ENCODE data around the gene NEDD4L. TPM values are rescaled to one million over a fixed set of nuclear protein-coding genes. Genes with fewer than 3 reads are reported as not detected.

Gene NEDD4L
- total and polyA plus RNA-seq, 4 donors = 40.2 to 308 (median 148) TPM

DNA sequence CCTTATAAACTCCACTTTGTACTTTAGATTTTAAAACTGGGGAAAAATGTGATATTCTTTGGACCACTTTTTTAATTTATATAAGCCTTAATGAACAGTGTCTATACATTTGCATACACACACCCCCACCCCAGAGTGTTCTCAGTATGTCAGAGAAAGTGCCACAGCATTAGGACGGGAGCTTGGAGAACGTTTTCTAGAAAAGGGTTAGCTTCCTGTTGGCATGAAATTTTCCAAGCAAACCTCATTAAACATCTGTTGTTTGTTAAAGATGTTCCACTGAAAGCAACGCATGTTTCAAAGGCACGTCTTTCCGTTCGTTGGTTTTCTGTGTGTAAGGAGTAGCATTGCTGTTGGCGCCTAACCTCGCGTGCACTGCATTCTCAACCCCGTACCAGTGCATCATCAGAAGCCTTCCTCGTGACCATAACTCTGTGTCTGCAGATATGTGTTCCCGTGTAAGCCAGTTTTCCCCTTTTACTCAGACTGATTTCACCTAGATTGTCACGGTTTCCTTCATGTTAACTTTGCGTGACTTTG lies 356.4 kb downstream of the NEDD4L start:
- DNase-seq = peak in 2 of 3 donors; percentile 59 to 66
- Histone ChIP-seq H3K4me3 (no peak overlapping the region), H3K9ac (ENCODE audit: insufficient read depth in 1 of 2, low read length in 2 of 2) (no peak overlapping the region), H3K27me3 (ENCODE audit: control insufficient read depth in 3 of 3, insufficient read depth in 3 of 3, low read length in 2 of 3) (no peaks in the 10 kb centered on the region), H3K4me1 (ENCODE audit: control insufficient read depth in 5 of 5, insufficient read depth in 5 of 5, low read length in 5 of 5) (peaks cover 0 to 23% (median 9%) of the 10 kb centered on the region in 5 donors), H3K36me3 (ENCODE audit: control insufficient read depth in 4 of 4, insufficient read depth in 4 of 4, low read length in 4 of 4) (peaks cover 0 to 14% (median 5%) of the 10 kb centered on the region in 4 donors), H3K9me3 (ENCODE audit: control insufficient read depth in 4 of 4, insufficient read depth in 3 of 4, low read length in 3 of 4) (no peaks in the 10 kb centered on the region), H3K27ac (ENCODE audit: low read depth in 1 of 2, low read length in 1 of 2) (no peak overlapping the region)
- TF ChIP-seq, protein P1, sequence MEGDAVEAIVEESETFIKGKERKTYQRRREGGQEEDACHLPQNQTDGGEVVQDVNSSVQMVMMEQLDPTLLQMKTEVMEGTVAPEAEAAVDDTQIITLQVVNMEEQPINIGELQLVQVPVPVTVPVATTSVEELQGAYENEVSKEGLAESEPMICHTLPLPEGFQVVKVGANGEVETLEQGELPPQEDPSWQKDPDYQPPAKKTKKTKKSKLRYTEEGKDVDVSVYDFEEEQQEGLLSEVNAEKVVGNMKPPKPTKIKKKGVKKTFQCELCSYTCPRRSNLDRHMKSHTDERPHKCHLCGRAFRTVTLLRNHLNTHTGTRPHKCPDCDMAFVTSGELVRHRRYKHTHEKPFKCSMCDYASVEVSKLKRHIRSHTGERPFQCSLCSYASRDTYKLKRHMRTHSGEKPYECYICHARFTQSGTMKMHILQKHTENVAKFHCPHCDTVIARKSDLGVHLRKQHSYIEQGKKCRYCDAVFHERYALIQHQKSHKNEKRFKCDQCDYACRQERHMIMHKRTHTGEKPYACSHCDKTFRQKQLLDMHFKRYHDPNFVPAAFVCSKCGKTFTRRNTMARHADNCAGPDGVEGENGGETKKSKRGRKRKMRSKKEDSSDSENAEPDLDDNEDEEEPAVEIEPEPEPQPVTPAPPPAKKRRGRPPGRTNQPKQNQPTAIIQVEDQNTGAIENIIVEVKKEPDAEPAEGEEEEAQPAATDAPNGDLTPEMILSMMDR (IDR thresholded peaks at IDR 0.05; ENCODE audit: control extremely low read depth, extremely low read depth) = no peak
- ATAC-seq (ENCODE audit: insufficient read depth, low FRiP score) = no peak
- 78 to 86% methylated on average over 14 of the region's 14 CpGs for WGBS, 2 donors

DNA sequence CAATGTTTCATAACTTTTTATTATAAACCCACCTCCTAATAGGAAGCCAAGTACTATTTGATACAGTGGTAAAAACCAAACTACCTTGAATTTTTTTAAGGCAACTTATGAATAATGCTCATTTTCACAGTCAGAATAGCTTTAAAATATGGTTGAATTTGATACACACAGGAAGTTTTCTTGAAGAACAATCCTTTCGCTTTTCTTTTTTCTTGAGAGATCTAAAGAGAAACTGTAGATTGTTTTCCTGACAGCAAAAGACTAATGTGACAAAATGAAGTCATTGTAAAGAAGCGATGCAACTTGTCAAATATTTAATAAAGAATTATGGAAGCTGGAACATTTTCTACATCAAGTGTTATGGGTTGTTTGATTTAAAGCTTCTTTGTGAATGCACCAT lies 357.2 kb downstream of the NEDD4L start:
- Histone ChIP-seq H3K9me3 (ENCODE audit: control insufficient read depth in 4 of 4, insufficient read depth in 3 of 4, low read length in 3 of 4) (no peaks in the 10 kb centered on the region), H3K4me1 (ENCODE audit: control insufficient read depth in 5 of 5, insufficient read depth in 5 of 5, low read length in 5 of 5) (peaks cover 0 to 23% (median 9%) of the 10 kb centered on the region in 5 donors), H3K4me3 (no peak overlapping the region), H3K9ac (ENCODE audit: insufficient read depth in 1 of 2, low read length in 2 of 2) (no peak overlapping the region), H3K36me3 (ENCODE audit: control insufficient read depth in 4 of 4, insufficient read depth in 4 of 4, low read length in 4 of 4) (peaks cover 0 to 10% (median 4%) of the 10 kb centered on the region in 4 donors), H3K27ac (ENCODE audit: low read depth in 1 of 2, low read length in 1 of 2) (no peak overlapping the region), H3K27me3 (ENCODE audit: control insufficient read depth in 3 of 3, insufficient read depth in 3 of 3, low read length in 2 of 3) (no peaks in the 10 kb centered on the region)
- 80 to 82% methylated on average over 2 of the region's 2 CpGs for WGBS, 2 donors
- no peak for ATAC-seq (ENCODE audit: insufficient read depth, low FRiP score)
- DNase-seq = no peak
- TF ChIP-seq, protein P1 (IDR thresholded peaks at IDR 0.05; ENCODE audit: control extremely low read depth, extremely low read depth) = no peak

DNA sequence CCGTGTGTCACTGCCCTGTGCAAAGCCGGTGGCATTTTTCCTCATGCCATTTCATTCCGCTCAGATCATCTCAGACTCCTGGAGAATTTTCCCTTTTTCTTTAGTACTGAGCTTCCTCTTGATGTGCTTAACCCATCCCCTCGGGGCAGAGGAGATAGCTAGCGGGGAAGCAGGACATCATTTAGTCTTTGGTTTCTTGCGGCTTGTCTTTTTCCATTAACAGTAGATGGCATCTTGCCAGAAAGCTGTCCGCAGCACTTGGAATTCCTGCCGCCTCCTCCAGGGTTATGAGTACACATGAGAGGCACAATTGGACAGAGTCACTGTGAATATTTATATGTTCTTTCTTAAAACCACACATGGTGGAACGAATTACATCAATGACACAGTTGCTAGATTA lies 358.2 kb downstream of the NEDD4L start:
- peak; percentile 71 to 88 (median 83) for DNase-seq
- 47 to 72% methylated on average over 9 of the region's 9 CpGs for WGBS, 2 donors
- no peak for ATAC-seq (ENCODE audit: insufficient read depth, low FRiP score)

More for the DNA sequence above, 358.2 kb downstream of the NEDD4L start:
- peaks cover 0 to 3% (median 2%) of the 10 kb centered on the region in 4 donors for H3K36me3 ChIP-seq (ENCODE audit: control insufficient read depth in 4 of 4, insufficient read depth in 4 of 4, low read length in 4 of 4)
- peaks cover 0 to 23% (median 9%) of the 10 kb centered on the region in 5 donors for H3K4me1 ChIP-seq (ENCODE audit: control insufficient read depth in 5 of 5, insufficient read depth in 5 of 5, low read length in 5 of 5)
- H3K27ac ChIP-seq (ENCODE audit: low read depth in 1 of 2, low read length in 1 of 2) = no peak overlapping the region
- no peaks in the 10 kb centered on the region for H3K9me3 ChIP-seq (ENCODE audit: control insufficient read depth in 4 of 4, insufficient read depth in 3 of 4, low read length in 3 of 4)
- no peaks in the 10 kb centered on the region for H3K27me3 ChIP-seq (ENCODE audit: control insufficient read depth in 3 of 3, insufficient read depth in 3 of 3, low read length in 2 of 3)
- H3K4me3 ChIP-seq = no peak overlapping the region
- H3K9ac ChIP-seq (ENCODE audit: insufficient read depth in 1 of 2, low read length in 2 of 2) = no peak overlapping the region
- TF ChIP-seq, protein P1 (IDR thresholded peaks at IDR 0.05; ENCODE audit: control extremely low read depth, extremely low read depth) = no peak

Data from lung (tissue), 12 donors.